GM20000 (cell line): ENCODE results near the gene C20orf141.
"Not testable (repeated sequence)": the region's sequence is repeated elsewhere in the genome, so short reads cannot be mapped to it uniquely, and the experiment has no call there.

ENCODE experiments used
- DNase-seq: peaks from one replicate; pipeline ENCODE4 v3.0.0; 2012; ENCODE audit warnings: low spot score
- TF ChIP-seq, protein P1 (sequence below): IDR thresholded peaks from 2 replicates; pipeline ENCODE4 v1.5.1; 2012; ENCODE audit warnings: mild to moderate bottlenecking, control low read depth; ENCODE audit errors: extremely low read depth, missing control alignments

The C20orf141 gene, protein sequence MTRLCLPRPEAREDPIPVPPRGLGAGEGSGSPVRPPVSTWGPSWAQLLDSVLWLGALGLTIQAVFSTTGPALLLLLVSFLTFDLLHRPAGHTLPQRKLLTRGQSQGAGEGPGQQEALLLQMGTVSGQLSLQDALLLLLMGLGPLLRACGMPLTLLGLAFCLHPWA

DNA sequence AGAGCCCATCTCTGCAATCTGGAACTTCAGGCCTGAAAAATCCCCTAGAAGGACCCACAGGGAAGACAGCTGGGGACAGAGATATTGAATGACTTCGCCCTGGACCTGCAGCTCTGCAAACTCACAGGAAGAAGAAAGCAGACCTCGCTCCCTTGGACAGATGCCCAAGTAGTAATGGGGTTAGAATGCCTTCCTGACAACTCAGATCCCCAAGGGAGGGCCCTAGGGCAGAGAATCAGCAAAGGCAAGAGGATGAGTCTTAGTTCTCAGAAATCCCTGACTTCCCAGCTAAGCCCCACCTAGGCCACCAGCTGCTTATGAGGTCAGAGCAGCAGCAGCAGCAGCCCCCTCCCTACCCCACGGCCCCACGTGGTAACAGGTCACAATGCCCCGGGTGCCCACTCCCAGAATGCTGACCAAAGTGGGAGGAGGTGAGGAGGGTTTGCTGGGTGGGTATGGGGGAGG is at the start of gene C20orf141:
C20orf141 (plus strand) TSS at position 401 of the 465 bp plus-strand sequence. CDS start 198 bp downstream, outside the sequence.
- TF ChIP-seq, protein P1, sequence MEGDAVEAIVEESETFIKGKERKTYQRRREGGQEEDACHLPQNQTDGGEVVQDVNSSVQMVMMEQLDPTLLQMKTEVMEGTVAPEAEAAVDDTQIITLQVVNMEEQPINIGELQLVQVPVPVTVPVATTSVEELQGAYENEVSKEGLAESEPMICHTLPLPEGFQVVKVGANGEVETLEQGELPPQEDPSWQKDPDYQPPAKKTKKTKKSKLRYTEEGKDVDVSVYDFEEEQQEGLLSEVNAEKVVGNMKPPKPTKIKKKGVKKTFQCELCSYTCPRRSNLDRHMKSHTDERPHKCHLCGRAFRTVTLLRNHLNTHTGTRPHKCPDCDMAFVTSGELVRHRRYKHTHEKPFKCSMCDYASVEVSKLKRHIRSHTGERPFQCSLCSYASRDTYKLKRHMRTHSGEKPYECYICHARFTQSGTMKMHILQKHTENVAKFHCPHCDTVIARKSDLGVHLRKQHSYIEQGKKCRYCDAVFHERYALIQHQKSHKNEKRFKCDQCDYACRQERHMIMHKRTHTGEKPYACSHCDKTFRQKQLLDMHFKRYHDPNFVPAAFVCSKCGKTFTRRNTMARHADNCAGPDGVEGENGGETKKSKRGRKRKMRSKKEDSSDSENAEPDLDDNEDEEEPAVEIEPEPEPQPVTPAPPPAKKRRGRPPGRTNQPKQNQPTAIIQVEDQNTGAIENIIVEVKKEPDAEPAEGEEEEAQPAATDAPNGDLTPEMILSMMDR, result no peak

DNA sequence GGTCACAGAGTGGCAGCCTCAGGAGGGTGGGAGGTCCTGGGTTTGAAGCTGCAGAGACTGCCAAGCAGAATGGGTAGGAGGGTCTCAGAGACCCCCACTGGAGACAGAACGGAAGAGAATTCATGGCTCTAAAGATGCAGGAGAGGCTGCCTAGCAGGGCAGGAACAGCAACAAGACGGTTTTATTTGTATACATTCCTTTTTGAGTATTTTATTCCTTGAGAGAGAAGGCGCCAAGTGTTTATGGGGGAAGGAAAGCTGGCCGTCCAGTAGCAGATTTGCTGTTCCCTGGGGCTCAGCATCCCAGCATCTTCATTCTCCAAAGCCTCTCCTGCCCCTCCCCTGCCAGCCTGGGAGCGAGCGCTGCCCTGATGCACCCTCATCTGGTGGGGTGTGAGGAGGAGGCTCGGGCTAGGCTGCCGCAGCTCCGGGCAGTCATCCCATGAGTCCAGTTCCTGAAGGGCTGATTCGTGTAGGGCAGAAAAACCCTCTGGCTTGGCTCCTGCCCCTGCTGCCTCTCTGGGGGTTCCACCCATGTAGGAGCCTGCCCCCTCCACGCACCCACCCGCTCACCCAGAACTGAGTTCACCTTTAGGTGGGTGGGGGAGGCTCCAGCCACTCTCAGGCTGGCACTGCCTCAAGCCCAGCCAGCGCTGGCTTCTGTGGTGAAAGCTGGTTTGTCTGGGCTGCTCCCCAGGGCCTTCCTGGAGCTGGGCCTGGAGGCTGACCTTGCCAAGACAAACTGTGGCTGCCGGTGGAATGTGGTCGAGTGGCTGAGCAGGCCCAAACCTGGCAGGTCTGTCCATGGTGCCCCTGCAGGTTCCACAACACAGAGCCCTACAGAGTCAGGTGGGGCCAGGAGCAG is 46.8 kb upstream of the C20orf141 start:
- DNase-seq, result no peak
- TF ChIP-seq, protein P1, result no peak

More for the DNA sequence above, at the start of gene C20orf141:
- DNase-seq, result no peak

DNA sequence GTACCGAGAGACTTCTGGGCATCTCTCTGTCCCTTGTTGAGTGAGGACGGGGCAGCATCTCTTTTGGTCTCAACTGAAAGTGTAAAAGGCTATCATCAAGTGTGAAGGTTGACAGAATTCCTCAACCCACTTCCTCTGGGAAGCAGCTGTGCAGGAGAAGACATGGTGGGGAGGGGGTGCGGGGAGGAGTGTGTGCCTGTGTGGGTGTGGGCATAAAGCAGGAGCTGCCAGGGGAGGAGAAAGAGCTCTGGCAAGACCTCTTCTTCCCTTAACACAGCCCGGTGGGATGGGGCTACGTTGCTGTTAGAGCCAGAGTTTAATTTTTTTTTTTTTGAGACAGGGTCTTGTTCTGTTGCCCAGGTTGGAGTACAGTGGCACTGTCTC is 46.2 kb upstream of the C20orf141 start:
- DNase-seq, result no peak
- TF ChIP-seq, protein P1, result no peak

DNA sequence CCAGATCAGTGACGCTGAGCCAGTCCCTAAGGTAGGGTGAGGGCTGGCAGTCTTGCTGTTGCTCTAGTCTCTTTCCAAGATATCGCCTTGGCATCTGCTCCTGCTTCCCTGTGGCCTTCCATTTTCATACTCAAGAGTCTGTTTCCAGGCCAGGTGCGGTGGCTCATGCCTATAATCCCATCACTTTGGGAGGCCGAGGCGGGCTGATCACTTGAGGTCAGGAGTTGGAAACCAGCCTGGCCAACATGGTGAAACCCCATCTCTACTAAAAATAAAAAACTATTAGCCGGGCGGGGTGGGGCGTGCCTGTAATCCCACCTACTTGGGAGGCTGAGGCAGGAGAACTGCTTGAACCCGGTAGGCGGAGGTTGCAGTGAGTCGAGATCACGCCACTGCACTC is 44.7 kb upstream of the C20orf141 start:
- DNase-seq, result not testable (repeated sequence)

DNA sequence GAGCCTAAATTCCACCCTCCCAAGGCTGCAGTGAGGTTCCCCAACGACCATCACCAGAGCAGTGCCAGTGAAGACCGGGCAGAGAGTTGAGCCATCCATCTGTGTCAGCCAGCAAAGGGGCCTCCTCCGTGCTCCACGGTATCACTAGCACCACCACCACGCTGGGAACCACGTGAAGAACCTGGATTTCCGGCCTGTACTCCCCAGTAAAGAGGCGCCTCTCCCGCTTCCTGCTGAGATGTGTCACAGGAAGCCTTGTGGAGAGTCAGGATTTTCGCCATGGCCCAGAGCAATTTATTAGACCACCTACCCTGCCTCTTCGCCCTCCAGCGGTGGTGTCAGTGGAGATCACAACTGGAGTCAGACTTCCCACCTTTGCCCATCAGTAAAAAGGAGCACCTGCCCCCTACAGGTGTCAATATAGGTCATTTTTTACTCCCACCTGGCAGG is 43.1 kb upstream of the C20orf141 start:
- DNase-seq, result no peak
- TF ChIP-seq, protein P1, result no peak

DNA sequence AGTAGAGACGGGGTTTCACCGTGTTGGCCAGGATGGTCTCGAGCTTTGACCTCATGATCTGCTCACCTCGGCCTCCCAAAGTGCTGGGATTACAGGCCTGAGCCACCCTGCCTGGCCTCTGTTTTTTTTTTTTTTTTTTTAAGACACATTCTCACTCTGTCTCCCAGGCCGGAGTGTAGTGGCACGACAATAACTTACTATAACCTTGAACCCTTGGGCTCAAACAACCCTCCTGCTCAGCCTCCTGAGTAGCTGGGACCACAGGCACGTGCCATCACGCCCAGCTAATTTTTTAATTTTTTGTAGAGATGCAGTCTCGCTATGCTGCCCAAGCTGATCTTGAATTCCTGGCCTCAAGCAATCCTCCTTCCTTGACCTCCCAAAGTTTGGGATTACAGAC is 41.0 kb upstream of the C20orf141 start:
- TF ChIP-seq, protein P1, result no peak
- no peak for DNase-seq

DNA sequence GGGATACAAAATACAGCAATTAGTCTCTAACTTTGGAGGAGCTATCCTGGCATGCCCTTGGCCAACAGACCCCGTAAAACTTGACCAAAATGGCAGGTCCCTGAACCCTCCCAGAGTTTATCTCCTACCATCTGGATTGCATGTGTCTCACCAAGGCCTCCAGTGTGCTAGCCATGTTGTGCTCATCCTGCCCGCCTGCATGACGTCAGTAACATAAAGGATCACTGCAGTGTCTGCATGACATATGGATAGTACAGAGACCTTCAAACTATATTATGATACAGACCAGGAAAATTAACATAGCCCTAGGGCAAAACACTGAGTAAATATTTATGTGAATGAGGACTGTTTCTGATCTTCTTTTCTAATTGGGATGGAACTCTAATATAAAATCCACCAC is 39.6 kb upstream of the C20orf141 start:
- no peak for DNase-seq
- TF ChIP-seq, protein P1, result no peak
